ENCODE measurements around the gene COQ4.

The COQ4 gene

GRCh38 chr9:128292009-128292408 lies 30.6 kb upstream of the COQ4 start:
- Histone ChIP-seq H3K36me3 (peaks cover 17% of the 10 kb centered on the region), H3K27me3 (no peaks in the 10 kb centered on the region)
- TF ChIP-seq CTCF (IDR thresholded peaks at IDR 0.05) = no peak

GRCh38 chr9:128293091-128293490 lies 29.5 kb upstream of the COQ4 start:
- no peak overlapping the region for H3K27ac ChIP-seq
- H3K4me3 ChIP-seq (ENCODE audit: low read depth in 1 of 2, low read length in 1 of 2) = no peak overlapping the region
- no peaks in the 10 kb centered on the region for H3K4me1 ChIP-seq (ENCODE audit: control insufficient read depth in 1 of 2, insufficient read depth in 1 of 2, low read depth in 1 of 2, low read length in 1 of 2)
- H3K27me3 ChIP-seq = no peaks in the 10 kb centered on the region
- no peaks in the 10 kb centered on the region for H3K9me3 ChIP-seq
- TF ChIP-seq CTCF (IDR thresholded peaks at IDR 0.05) = no peak
- peaks cover 10% of the 10 kb centered on the region for H3K36me3 ChIP-seq

More at GRCh38 chr9:128292009-128292408, 30.6 kb upstream of the COQ4 start:
- no peak overlapping the region for H3K27ac ChIP-seq
- no peak overlapping the region for H3K4me3 ChIP-seq (ENCODE audit: low read depth in 1 of 2, low read length in 1 of 2)
- no peaks in the 10 kb centered on the region for H3K9me3 ChIP-seq
- H3K4me1 ChIP-seq (ENCODE audit: control insufficient read depth in 1 of 2, insufficient read depth in 1 of 2, low read depth in 1 of 2, low read length in 1 of 2) = no peaks in the 10 kb centered on the region

GRCh38 chr9:128294142-128294541 lies 28.5 kb upstream of the COQ4 start:
- Histone ChIP-seq H3K4me1 (ENCODE audit: control insufficient read depth in 1 of 2, insufficient read depth in 1 of 2, low read depth in 1 of 2, low read length in 1 of 2) (no peaks in the 10 kb centered on the region), H3K27ac (no peak overlapping the region), H3K4me3 (ENCODE audit: low read depth in 1 of 2, low read length in 1 of 2) (no peak overlapping the region), H3K36me3 (no peaks in the 10 kb centered on the region), H3K9me3 (no peaks in the 10 kb centered on the region), H3K27me3 (no peaks in the 10 kb centered on the region)
- no peak for TF ChIP-seq CTCF (IDR thresholded peaks at IDR 0.05)

GRCh38 chr9:128296340-128297220 lies 26.1 kb upstream of the COQ4 start:
- no peaks in the 10 kb centered on the region for H3K9me3 ChIP-seq
- TF ChIP-seq CTCF (IDR thresholded peaks at IDR 0.05) = no peak
- no peak overlapping the region for H3K27ac ChIP-seq
- H3K27me3 ChIP-seq = no peaks in the 10 kb centered on the region
- no peaks in the 10 kb centered on the region for H3K36me3 ChIP-seq
- no peaks in the 10 kb centered on the region for H3K4me1 ChIP-seq (ENCODE audit: control insufficient read depth in 1 of 2, insufficient read depth in 1 of 2, low read depth in 1 of 2, low read length in 1 of 2)
- H3K4me3 ChIP-seq (ENCODE audit: low read depth in 1 of 2, low read length in 1 of 2) = no peak overlapping the region

- H3K4me1 ChIP-seq (ENCODE audit: control insufficient read depth in 1 of 2, insufficient read depth in 1 of 2, low read depth in 1 of 2, low read length in 1 of 2) = no peaks in the 10 kb centered on the region
- no peak for TF ChIP-seq CTCF (IDR thresholded peaks at IDR 0.05)
- no peak overlapping the region for H3K27ac ChIP-seq
- H3K36me3 ChIP-seq = no peaks in the 10 kb centered on the region
- no peaks in the 10 kb centered on the region for H3K27me3 ChIP-seq
- no peaks in the 10 kb centered on the region for H3K9me3 ChIP-seq
- no peak overlapping the region for H3K4me3 ChIP-seq (ENCODE audit: low read depth in 1 of 2, low read length in 1 of 2)
These were observed 25.3 kb upstream of the COQ4 start for GRCh38 chr9:128297221-128297773.

All from neutrophil (primary cell).